CD14-positive monocyte (primary cell): ENCODE measurements around the gene USP25. TPM values are rescaled to one million over a fixed set of nuclear protein-coding genes. Genes with fewer than 3 reads are reported as not detected.

ENCODE experiments used
- DNase-seq, 3 donors: peaks; one replicate each; pipeline ENCODE4 v3.0.0-alpha.2; 2011 to 2022
- H2AFZ ChIP-seq: 2 replicates; pipeline ENCODE4 v1.6.0; 2012; ENCODE audit warnings: mild to moderate bottlenecking, low read depth, low read length, inconsistent platforms; ENCODE audit not compliant: insufficient read depth, poor library complexity, severe bottlenecking
- H3K27ac ChIP-seq, 2 donors: 1 replicate in 1 of 2; 2 replicates in 1 of 2; pipeline ENCODE4 v1.5.1; 2012 to 2013; ENCODE audit warnings: low read length in 2 of 2, control low read depth in 1 of 2, inconsistent platforms in 1 of 2, low read depth in 1 of 2, mild to moderate bottlenecking in 1 of 2
- H3K27me3 ChIP-seq, 2 donors: one replicate each; pipeline versions ENCODE4 v1.6.0 to v1.6.1; 2011 to 2013; ENCODE audit warnings: low read length in 2 of 2; ENCODE audit not compliant: control insufficient read depth in 2 of 2, insufficient read depth in 2 of 2
- H3K36me3 ChIP-seq, 2 donors: replicated peaks in 1 of 2; 1 replicate in 1 of 2; 2 replicates in 1 of 2; pipeline versions ENCODE4 v1.5.1 to v1.6.1; 2012 to 2013; ENCODE audit warnings: low read length in 2 of 2, control low read depth in 1 of 2, inconsistent platforms in 1 of 2, mild to moderate bottlenecking in 1 of 2; ENCODE audit not compliant: insufficient read depth in 2 of 2, control insufficient read depth in 1 of 2
- H3K4me1 ChIP-seq, 2 donors: 1 replicate in 1 of 2; 2 replicates in 1 of 2; pipeline versions ENCODE4 v1.5.1 to v1.6.1; 2012 to 2013; ENCODE audit warnings: low read length in 2 of 2, control low read depth in 1 of 2, inconsistent platforms in 1 of 2, mild to moderate bottlenecking in 1 of 2, moderate library complexity in 1 of 2; ENCODE audit not compliant: insufficient read depth in 2 of 2, control insufficient read depth in 1 of 2
- H3K4me2 ChIP-seq: replicated peaks from 2 replicates; pipeline ENCODE3; 2012; ENCODE audit warnings: low read length, moderate library complexity, mild to moderate bottlenecking; ENCODE audit not compliant: poor library complexity, severe bottlenecking; ENCODE audit errors: extremely low read depth
- H3K4me3 ChIP-seq, 3 experiments: fragments of 200-600 bp in 1 of 3; sonication (generic) in 1 of 3; replicated peaks in 1 of 3; 1 replicate in 2 of 3; 2 replicates in 1 of 3; pipeline ENCODE4 v1.5.1; 2011 to 2013; ENCODE audit warnings: low read length in 3 of 3, mild to moderate bottlenecking in 3 of 3, control low read depth in 2 of 3, low read depth in 2 of 3, inconsistent platforms in 1 of 3, moderate library complexity in 1 of 3
- H3K79me2 ChIP-seq: 2 replicates; pipeline ENCODE4 v1.6.0; 2012; ENCODE audit warnings: mild to moderate bottlenecking, control low read depth, inconsistent platforms, low read length, moderate library complexity; ENCODE audit not compliant: insufficient read depth
- H3K9ac ChIP-seq: 2 replicates; pipeline ENCODE4 v1.6.0; 2017; ENCODE audit warnings: low read length, mild to moderate bottlenecking; ENCODE audit not compliant: insufficient read depth, poor library complexity, severe bottlenecking
- H3K9me3 ChIP-seq, 2 donors: replicated peaks in 1 of 2; 1 replicate in 1 of 2; 2 replicates in 1 of 2; pipeline versions ENCODE4 v1.5.1 to v1.6.1; 2012 to 2013; ENCODE audit warnings: low read length in 2 of 2, control low read depth in 1 of 2; ENCODE audit not compliant: control insufficient read depth in 1 of 2, insufficient read depth in 1 of 2
- H4K20me1 ChIP-seq: 2 replicates; pipeline ENCODE4 v1.6.0; 2012; ENCODE audit warnings: mild to moderate bottlenecking, low read length, control low read depth, moderate library complexity; ENCODE audit not compliant: insufficient read depth
- H3K27ac Mint-ChIP-seq, 7 donors: one replicate each; pipeline ENCODE4 v1.8.0; 2020; ENCODE audit warnings: mild to moderate bottlenecking in 7 of 7, mixed read lengths in 7 of 7, moderate library complexity in 6 of 7, inconsistent platforms in 2 of 7
- H3K27me3 Mint-ChIP-seq, 3 donors: one replicate each; pipeline ENCODE4 v1.8.0; 2021 to 2022; ENCODE audit warnings: low read depth in 3 of 3, mild to moderate bottlenecking in 3 of 3, mixed read lengths in 3 of 3, moderate library complexity in 3 of 3, inconsistent platforms in 1 of 3
- H3K36me3 Mint-ChIP-seq, 2 donors: one replicate each; pipeline ENCODE4 v1.8.0; 2020; ENCODE audit warnings: mixed read lengths in 2 of 2, inconsistent platforms in 1 of 2, mild to moderate bottlenecking in 1 of 2
- H3K4me1 Mint-ChIP-seq: one replicate; pipeline ENCODE4 v1.8.0; 2020; ENCODE audit warnings: mild to moderate bottlenecking, mixed read lengths
- H3K4me3 Mint-ChIP-seq, 2 donors: one replicate each; pipeline ENCODE4 v1.8.0; 2020; ENCODE audit warnings: mild to moderate bottlenecking in 2 of 2, mixed read lengths in 2 of 2, moderate library complexity in 1 of 2
- H3K9me3 Mint-ChIP-seq, 7 donors: one replicate each; pipeline ENCODE4 v1.8.0; 2020 to 2022; ENCODE audit warnings: mixed read lengths in 7 of 7, mild to moderate bottlenecking in 6 of 7, moderate library complexity in 6 of 7, inconsistent platforms in 2 of 7
- WGBS: methylation state at CpG from one replicate; pipeline ENCODE4 v1.1.5; 2013; ENCODE audit warnings: missing lambda C conversion rate; ENCODE audit not compliant: insufficient coverage; 5-methylcytosine and 5-hydroxymethylcytosine counted together
- intact Hi-C, 2 donors: fragments of 100-400 bp; cut with micrococcal nuclease; formaldehyde crosslinking; loops; one replicate each; pipeline versions ENCODE4 v1.15.0 to v1.15.1; 2023
- polyA plus RNA-seq, 3 donors: library from polyadenylated mRNA; depleted of rRNA in 1 of 3; unstranded in 2 of 3; stranded (reverse) in 1 of 3; fragments of 300-500 nt in 2 of 3; fragments of >200 nt in 1 of 3; fragmentation: Illumina TruSeq in 2 of 3; gene quantifications; 1 replicate in 2 of 3; 2 replicates in 1 of 3; pipeline ENCODE4 v1.2.3, GENCODE V29; 2012 to 2021
- TF ChIP-seq, protein P1 (sequence below): fragments of 200-600 bp; IDR thresholded peaks from one replicate; pipeline ENCODE4 v1.8.0; 2022; ENCODE audit warnings: antibody characterized with exemption, mild to moderate bottlenecking

USP25 gene
- polyA plus RNA-seq, 3 donors, result 7.2 to 15.6 (median 9.6) TPM

GRCh38 chr21:15809065-15809464 lies 79.3 kb downstream of the USP25 start:
- Mint-ChIP-seq H3K9me3 (peaks cover 0 to 13% (median 12%) of the 10 kb centered on the region in 7 donors), H3K4me3 (no peak overlapping the region), H3K4me1 (peaks cover 15% of the 10 kb centered on the region), H3K36me3 (peaks cover 47 to 76% of the 10 kb centered on the region in 2 donors), H3K27me3 (no peaks in the 10 kb centered on the region), H3K27ac (peak overlapping the region in 5 of 7 donors; percentile 2 to 70 (median 40))
- H3K36me3 ChIP-seq, result peaks cover 24 to 77% of the 10 kb centered on the region in 2 donors
- intact Hi-C loops, result no loop called here
- DNase-seq, result no peak
- H3K9me3 ChIP-seq, result peaks cover 0 to 3% of the 10 kb centered on the region in 2 donors
- H3K9ac ChIP-seq, result no peak overlapping the region
- no peaks in the 10 kb centered on the region for H3K27me3 ChIP-seq
- H3K4me1 ChIP-seq, result peaks cover 9 to 12% of the 10 kb centered on the region in 2 donors
- 100% methylated on average over 2 of the region's 7 CpGs for WGBS
- H3K79me2 ChIP-seq, result peaks cover 41% of the 10 kb centered on the region
- no peak overlapping the region for H3K4me2 ChIP-seq
- H2AFZ ChIP-seq, result no peak overlapping the region
- no peak overlapping the region for H3K4me3 ChIP-seq
- H3K27ac ChIP-seq, result peak overlapping the region in 1 of 2 donors; percentile 65
- peaks cover 33% of the 10 kb centered on the region for H4K20me1 ChIP-seq
- TF ChIP-seq, protein P1, sequence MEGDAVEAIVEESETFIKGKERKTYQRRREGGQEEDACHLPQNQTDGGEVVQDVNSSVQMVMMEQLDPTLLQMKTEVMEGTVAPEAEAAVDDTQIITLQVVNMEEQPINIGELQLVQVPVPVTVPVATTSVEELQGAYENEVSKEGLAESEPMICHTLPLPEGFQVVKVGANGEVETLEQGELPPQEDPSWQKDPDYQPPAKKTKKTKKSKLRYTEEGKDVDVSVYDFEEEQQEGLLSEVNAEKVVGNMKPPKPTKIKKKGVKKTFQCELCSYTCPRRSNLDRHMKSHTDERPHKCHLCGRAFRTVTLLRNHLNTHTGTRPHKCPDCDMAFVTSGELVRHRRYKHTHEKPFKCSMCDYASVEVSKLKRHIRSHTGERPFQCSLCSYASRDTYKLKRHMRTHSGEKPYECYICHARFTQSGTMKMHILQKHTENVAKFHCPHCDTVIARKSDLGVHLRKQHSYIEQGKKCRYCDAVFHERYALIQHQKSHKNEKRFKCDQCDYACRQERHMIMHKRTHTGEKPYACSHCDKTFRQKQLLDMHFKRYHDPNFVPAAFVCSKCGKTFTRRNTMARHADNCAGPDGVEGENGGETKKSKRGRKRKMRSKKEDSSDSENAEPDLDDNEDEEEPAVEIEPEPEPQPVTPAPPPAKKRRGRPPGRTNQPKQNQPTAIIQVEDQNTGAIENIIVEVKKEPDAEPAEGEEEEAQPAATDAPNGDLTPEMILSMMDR, result no peak

DNA sequence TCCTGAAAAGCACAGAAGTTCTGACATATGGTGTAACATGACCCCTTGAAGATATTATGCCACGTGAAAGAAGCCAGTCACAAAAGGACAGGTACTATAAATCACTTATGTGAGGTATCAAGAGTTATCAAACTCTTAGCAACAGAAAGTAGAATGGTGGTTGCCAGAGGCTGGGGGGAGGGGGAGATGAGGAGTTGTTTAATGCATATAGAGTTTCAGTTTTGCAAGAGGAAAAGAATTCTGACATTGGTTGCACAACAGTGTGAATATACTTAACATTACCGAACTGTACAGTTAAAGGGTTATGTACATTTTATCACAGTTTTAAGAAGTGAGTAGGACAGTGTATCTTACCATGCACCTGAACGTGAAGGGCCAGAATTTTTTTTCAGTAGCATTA lies 80.0 kb downstream of the USP25 start:
- TF ChIP-seq, protein P1, result no peak
- H3K4me3 Mint-ChIP-seq, result no peak overlapping the region
- H3K9me3 Mint-ChIP-seq, result peaks cover 0 to 19% (median 18%) of the 10 kb centered on the region in 7 donors
- Histone ChIP-seq H3K27ac (peak overlapping the region in 1 of 2 donors; percentile 65), H3K9ac (no peak overlapping the region), H3K9me3 (peaks cover under 1 to 9% of the 10 kb centered on the region in 2 donors), H4K20me1 (peaks cover 29% of the 10 kb centered on the region), H3K4me2 (peak overlapping the region; percentile 20), H3K27me3 (no peaks in the 10 kb centered on the region), H3K36me3 (peaks cover 27 to 85% of the 10 kb centered on the region in 2 donors), H3K4me3 (peak overlapping the region in 1 of 3 experiments; percentile 18), H3K79me2 (peaks cover 42% of the 10 kb centered on the region), H3K4me1 (peaks cover 9 to 12% of the 10 kb centered on the region in 2 donors), H2AFZ (no peak overlapping the region)
- peak; percentile 15 to 34 (median 16) for DNase-seq
- peak overlapping the region; percentile 27 to 85 (median 66) for H3K27ac Mint-ChIP-seq
- H3K27me3 Mint-ChIP-seq, result no peaks in the 10 kb centered on the region
- H3K36me3 Mint-ChIP-seq, result peaks cover 53 to 83% of the 10 kb centered on the region in 2 donors
- H3K4me1 Mint-ChIP-seq, result peaks cover 13% of the 10 kb centered on the region
- intact Hi-C loops, result no loop called here
- WGBS, result no CpG with 5 or more reads among the region's 3 CpGs
